ENCODE results near the gene ARHGAP26. TPM values are rescaled to one million over a fixed set of nuclear protein-coding genes. Genes with fewer than 3 reads are reported as not detected.

The ARHGAP26 gene
- total RNA-seq, 2 experiments from 2014 or later, result 10.2 to 11.0 TPM

- H3K27me3 Mint-ChIP-seq, result no peaks in the 10 kb centered on the region
- DNase-seq, result no peak
- peaks cover 30% of the 10 kb centered on the region for H3K4me1 Mint-ChIP-seq
- no peaks in the 10 kb centered on the region for H3K9me3 Mint-ChIP-seq
- H3K4me3 Mint-ChIP-seq, result no peak overlapping the region
- no peak overlapping the region for H3K27ac Mint-ChIP-seq
- H3K36me3 Mint-ChIP-seq, result peaks cover 51% of the 10 kb centered on the region
These were observed 272.0 kb downstream of the ARHGAP26 start for GRCh38 chr5:143041972-143042770.

- no peak overlapping the region for H3K4me3 Mint-ChIP-seq
- H3K4me1 Mint-ChIP-seq, result peaks cover 19% of the 10 kb centered on the region
- peaks cover 54% of the 10 kb centered on the region for H3K36me3 Mint-ChIP-seq
- no peaks in the 10 kb centered on the region for H3K27me3 Mint-ChIP-seq
- no peak for DNase-seq
- H3K9me3 Mint-ChIP-seq, result no peaks in the 10 kb centered on the region
- H3K27ac Mint-ChIP-seq, result no peak overlapping the region
These were observed 274.1 kb downstream of the ARHGAP26 start for GRCh38 chr5:143044265-143044664.

GRCh38 chr5:143045062-143045461, 274.9 kb downstream of the ARHGAP26 start:
- no peak for DNase-seq
- Mint-ChIP-seq H3K27ac (no peak overlapping the region), H3K4me3 (no peak overlapping the region), H3K27me3 (no peaks in the 10 kb centered on the region), H3K9me3 (no peaks in the 10 kb centered on the region), H3K36me3 (peaks cover 49% of the 10 kb centered on the region), H3K4me1 (peaks cover 24% of the 10 kb centered on the region)

- no peak overlapping the region for H3K4me3 Mint-ChIP-seq
- H3K27me3 Mint-ChIP-seq, result no peaks in the 10 kb centered on the region
- peaks cover 55% of the 10 kb centered on the region for H3K36me3 Mint-ChIP-seq
- peaks cover 27% of the 10 kb centered on the region for H3K4me1 Mint-ChIP-seq
- no peak overlapping the region for H3K27ac Mint-ChIP-seq
- DNase-seq, result no peak
- no peaks in the 10 kb centered on the region for H3K9me3 Mint-ChIP-seq
These were observed 276.1 kb downstream of the ARHGAP26 start for GRCh38 chr5:143046314-143046713.

- H3K27ac Mint-ChIP-seq, result peak overlapping the region; percentile 2
- H3K4me3 Mint-ChIP-seq, result no peak overlapping the region
- H3K9me3 Mint-ChIP-seq, result no peaks in the 10 kb centered on the region
- DNase-seq, result no peak
- H3K36me3 Mint-ChIP-seq, result peaks cover 55% of the 10 kb centered on the region
- no peaks in the 10 kb centered on the region for H3K27me3 Mint-ChIP-seq
- peaks cover 31% of the 10 kb centered on the region for H3K4me1 Mint-ChIP-seq
These were observed 276.9 kb downstream of the ARHGAP26 start for GRCh38 chr5:143047091-143047490.

- peak overlapping the region; percentile 1 for H3K27ac Mint-ChIP-seq
- H3K36me3 Mint-ChIP-seq, result peaks cover 37% of the 10 kb centered on the region
- H3K4me3 Mint-ChIP-seq, result no peak overlapping the region
- H3K4me1 Mint-ChIP-seq, result peaks cover 58% of the 10 kb centered on the region
- no peaks in the 10 kb centered on the region for H3K27me3 Mint-ChIP-seq
- no peaks in the 10 kb centered on the region for H3K9me3 Mint-ChIP-seq
- no peak for DNase-seq
These were observed 280.0 kb downstream of the ARHGAP26 start for GRCh38 chr5:143050183-143050582.

GRCh38 chr5:143051244-143052058, 281.3 kb downstream of the ARHGAP26 start:
- Mint-ChIP-seq H3K4me1 (peaks cover 70% of the 10 kb centered on the region), H3K9me3 (no peaks in the 10 kb centered on the region), H3K27me3 (no peaks in the 10 kb centered on the region), H3K4me3 (no peak overlapping the region), H3K27ac (peak overlapping the region; percentile 13), H3K36me3 (peaks cover 41% of the 10 kb centered on the region)
- DNase-seq, result no peak

- H3K27ac Mint-ChIP-seq, result peak overlapping the region; percentile 88
These were observed 282.9 kb downstream of the ARHGAP26 start for GRCh38 chr5:143052967-143053682.

GRCh38 chr5:143053780-143054179, 283.6 kb downstream of the ARHGAP26 start:
- Mint-ChIP-seq H3K27ac (peak overlapping the region; percentile 88), H3K27me3 (no peaks in the 10 kb centered on the region), H3K36me3 (peaks cover 55% of the 10 kb centered on the region), H3K4me3 (no peak overlapping the region), H3K9me3 (no peaks in the 10 kb centered on the region), H3K4me1 (peaks cover 78% of the 10 kb centered on the region)
- DNase-seq, result no peak

More at GRCh38 chr5:143052967-143053682, 282.9 kb downstream of the ARHGAP26 start:
- H3K27me3 Mint-ChIP-seq, result no peaks in the 10 kb centered on the region
- H3K4me3 Mint-ChIP-seq, result no peak overlapping the region
- DNase-seq, result no peak
- peaks cover 78% of the 10 kb centered on the region for H3K4me1 Mint-ChIP-seq
- no peaks in the 10 kb centered on the region for H3K9me3 Mint-ChIP-seq
- peaks cover 50% of the 10 kb centered on the region for H3K36me3 Mint-ChIP-seq

GRCh38 chr5:143054480-143054941, 284.3 kb downstream of the ARHGAP26 start:
- Mint-ChIP-seq H3K27ac (peak overlapping the region; percentile 88), H3K4me3 (peak overlapping the region; percentile 9), H3K27me3 (no peaks in the 10 kb centered on the region), H3K9me3 (no peaks in the 10 kb centered on the region), H3K36me3 (peaks cover 53% of the 10 kb centered on the region), H3K4me1 (peaks cover 74% of the 10 kb centered on the region)
- DNase-seq, result peak; percentile 55

- peaks cover 69% of the 10 kb centered on the region for H3K4me1 Mint-ChIP-seq
- no peak for DNase-seq
- no peak overlapping the region for H3K4me3 Mint-ChIP-seq
- H3K36me3 Mint-ChIP-seq, result peaks cover 49% of the 10 kb centered on the region
- peak overlapping the region; percentile 88 for H3K27ac Mint-ChIP-seq
- H3K27me3 Mint-ChIP-seq, result no peaks in the 10 kb centered on the region
- peaks cover 2% of the 10 kb centered on the region for H3K9me3 Mint-ChIP-seq
These were observed 285.6 kb downstream of the ARHGAP26 start for GRCh38 chr5:143055596-143056338.

- Mint-ChIP-seq H3K4me1 (peaks cover 67% of the 10 kb centered on the region), H3K27ac (peak overlapping the region; percentile 88)
- DNase-seq, result no peak
These were observed 286.1 kb downstream of the ARHGAP26 start for GRCh38 chr5:143056339-143056704.

GRCh38 chr5:143056792-143057579, 286.8 kb downstream of the ARHGAP26 start:
- Mint-ChIP-seq H3K27me3 (no peaks in the 10 kb centered on the region), H3K27ac (peak overlapping the region; percentile 88), H3K4me3 (no peak overlapping the region), H3K4me1 (peaks cover 62% of the 10 kb centered on the region), H3K9me3 (peaks cover 2% of the 10 kb centered on the region), H3K36me3 (peaks cover 51% of the 10 kb centered on the region)
- DNase-seq, result no peak

More at GRCh38 chr5:143056339-143056704, 286.1 kb downstream of the ARHGAP26 start:
- H3K4me3 Mint-ChIP-seq, result no peak overlapping the region
- H3K9me3 Mint-ChIP-seq, result peaks cover 2% of the 10 kb centered on the region
- H3K36me3 Mint-ChIP-seq, result peaks cover 51% of the 10 kb centered on the region
- no peaks in the 10 kb centered on the region for H3K27me3 Mint-ChIP-seq
